ENCODE data around the gene MYADML2. TPM values are rescaled to one million over a fixed set of nuclear protein-coding genes. Genes with fewer than 3 reads are reported as not detected.
"Not testable (repeated sequence)": the region's sequence is repeated elsewhere in the genome, so short reads cannot be mapped to it uniquely, and the experiment has no call there.

The MYADML2 gene
- total RNA-seq, 2 donors from 2014 or later, result not detected

- no peaks in the 10 kb centered on the region for H3K27me3 ChIP-seq (ENCODE audit: control insufficient read depth, insufficient read depth, low read length, poor library complexity, severe bottlenecking)
- H3K9me3 ChIP-seq (ENCODE audit: control insufficient read depth, low read length), result no peaks in the 10 kb centered on the region
- no peak overlapping the region for H3K4me3 Mint-ChIP-seq
- H3K9me3 Mint-ChIP-seq, result no peaks in the 10 kb centered on the region
- WGBS, 2 experiments (ENCODE audit: insufficient coverage in 1 of 2, insufficient read length in 1 of 2), result 94 to 95% methylated on average over 23 to 26 of the region's 26 CpGs
- H3K9ac ChIP-seq (ENCODE audit: extremely low read depth, low read length, poor library complexity, severe bottlenecking), result no peak overlapping the region
- H3K4me3 ChIP-seq (ENCODE audit: low read length), result no peak overlapping the region
- TF ChIP-seq, protein P1, sequence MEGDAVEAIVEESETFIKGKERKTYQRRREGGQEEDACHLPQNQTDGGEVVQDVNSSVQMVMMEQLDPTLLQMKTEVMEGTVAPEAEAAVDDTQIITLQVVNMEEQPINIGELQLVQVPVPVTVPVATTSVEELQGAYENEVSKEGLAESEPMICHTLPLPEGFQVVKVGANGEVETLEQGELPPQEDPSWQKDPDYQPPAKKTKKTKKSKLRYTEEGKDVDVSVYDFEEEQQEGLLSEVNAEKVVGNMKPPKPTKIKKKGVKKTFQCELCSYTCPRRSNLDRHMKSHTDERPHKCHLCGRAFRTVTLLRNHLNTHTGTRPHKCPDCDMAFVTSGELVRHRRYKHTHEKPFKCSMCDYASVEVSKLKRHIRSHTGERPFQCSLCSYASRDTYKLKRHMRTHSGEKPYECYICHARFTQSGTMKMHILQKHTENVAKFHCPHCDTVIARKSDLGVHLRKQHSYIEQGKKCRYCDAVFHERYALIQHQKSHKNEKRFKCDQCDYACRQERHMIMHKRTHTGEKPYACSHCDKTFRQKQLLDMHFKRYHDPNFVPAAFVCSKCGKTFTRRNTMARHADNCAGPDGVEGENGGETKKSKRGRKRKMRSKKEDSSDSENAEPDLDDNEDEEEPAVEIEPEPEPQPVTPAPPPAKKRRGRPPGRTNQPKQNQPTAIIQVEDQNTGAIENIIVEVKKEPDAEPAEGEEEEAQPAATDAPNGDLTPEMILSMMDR (conservative IDR thresholded peaks at IDR 0.05), result no peak
- H3K27ac Mint-ChIP-seq, result no peak overlapping the region
- peaks cover 45% of the 10 kb centered on the region for H3K36me3 Mint-ChIP-seq (ENCODE audit: low read depth)
- H3K4me1 Mint-ChIP-seq, result no peaks in the 10 kb centered on the region
- H3K36me3 ChIP-seq (ENCODE audit: control insufficient read depth, insufficient read depth, low read length), result peaks cover 37% of the 10 kb centered on the region
- no peak overlapping the region for H3K27ac ChIP-seq (ENCODE audit: low read depth, low read length)
- no peaks in the 10 kb centered on the region for H3K4me1 ChIP-seq (ENCODE audit: control insufficient read depth, insufficient read depth, low read length)
- DNase-seq, result peak; percentile 38
- H3K27me3 Mint-ChIP-seq (ENCODE audit: insufficient read depth), result no peaks in the 10 kb centered on the region
Measured at GRCh38 chr17:81983639-81984373, 36.8 kb upstream of the MYADML2 start.

DNA sequence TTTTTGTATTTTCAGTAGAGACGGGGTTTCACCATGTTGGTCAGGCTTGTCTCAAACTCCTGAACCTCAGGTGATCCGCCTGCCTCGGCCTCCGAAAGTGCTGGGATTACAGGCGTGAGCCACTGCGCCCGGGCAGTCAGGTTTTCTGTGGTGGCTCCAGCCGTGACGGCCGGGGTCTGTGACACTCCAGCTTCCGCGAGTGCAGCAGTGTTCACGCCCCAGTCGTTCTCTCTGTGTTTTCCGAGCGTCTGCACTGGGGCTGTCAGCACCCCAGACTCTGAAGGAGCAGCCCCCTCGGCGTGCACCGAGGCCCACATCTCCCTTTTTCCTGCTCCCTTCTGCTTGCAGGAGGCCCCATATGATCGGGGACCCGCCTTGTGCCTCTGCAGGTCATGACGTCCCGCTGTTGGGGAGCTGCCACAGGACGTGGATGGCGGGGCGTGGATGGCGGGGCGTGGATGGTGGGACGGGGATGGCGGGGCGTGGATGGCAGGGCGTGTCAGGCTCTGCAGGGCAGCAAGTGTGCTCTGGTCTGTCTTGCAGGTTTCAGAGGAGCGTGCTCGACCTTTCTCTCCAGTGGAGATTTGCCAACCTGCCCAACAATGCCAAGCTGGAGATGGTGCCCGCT is 36.1 kb upstream of the MYADML2 start:
- Histone ChIP-seq H3K36me3 (ENCODE audit: control insufficient read depth, insufficient read depth, low read length) (peaks cover 34% of the 10 kb centered on the region), H3K27me3 (ENCODE audit: control insufficient read depth, insufficient read depth, low read length, poor library complexity, severe bottlenecking) (no peaks in the 10 kb centered on the region), H3K4me3 (ENCODE audit: low read length) (no peak overlapping the region), H3K4me1 (ENCODE audit: control insufficient read depth, insufficient read depth, low read length) (no peaks in the 10 kb centered on the region), H3K27ac (ENCODE audit: low read depth, low read length) (no peak overlapping the region), H3K9me3 (ENCODE audit: control insufficient read depth, low read length) (no peaks in the 10 kb centered on the region), H3K9ac (ENCODE audit: extremely low read depth, low read length, poor library complexity, severe bottlenecking) (no peak overlapping the region)
- no peaks in the 10 kb centered on the region for H3K27me3 Mint-ChIP-seq (ENCODE audit: insufficient read depth)
- no peaks in the 10 kb centered on the region for H3K9me3 Mint-ChIP-seq
- H3K4me1 Mint-ChIP-seq, result no peaks in the 10 kb centered on the region
- TF ChIP-seq, protein P1 (conservative IDR thresholded peaks at IDR 0.05), result no peak
- H3K27ac Mint-ChIP-seq, result no peak overlapping the region
- 95 to 99% methylated on average over 30 to 35 of the region's 35 CpGs for WGBS, 2 experiments (ENCODE audit: insufficient coverage in 1 of 2, insufficient read length in 1 of 2)
- peaks cover 47% of the 10 kb centered on the region for H3K36me3 Mint-ChIP-seq (ENCODE audit: low read depth)
- H3K4me3 Mint-ChIP-seq, result no peak overlapping the region
- peak; percentile 34 for DNase-seq

- H3K27me3 ChIP-seq (ENCODE audit: control insufficient read depth, insufficient read depth, low read length, poor library complexity, severe bottlenecking); H3K9ac ChIP-seq (ENCODE audit: extremely low read depth, low read length, poor library complexity, severe bottlenecking); H3K4me1 ChIP-seq (ENCODE audit: control insufficient read depth, insufficient read depth, low read length); H3K4me3 ChIP-seq (ENCODE audit: low read length); H3K27me3 Mint-ChIP-seq (ENCODE audit: insufficient read depth); H3K27ac Mint-ChIP-seq; H3K4me1 Mint-ChIP-seq; H3K9me3 ChIP-seq (ENCODE audit: control insufficient read depth, low read length); H3K27ac ChIP-seq (ENCODE audit: low read depth, low read length); H3K9me3 Mint-ChIP-seq; H3K4me3 Mint-ChIP-seq: not testable (repeated sequence)
- H3K36me3 Mint-ChIP-seq (ENCODE audit: low read depth), result peaks cover 37% of the 10 kb centered on the region
- H3K36me3 ChIP-seq (ENCODE audit: control insufficient read depth, insufficient read depth, low read length), result peaks cover 34% of the 10 kb centered on the region
- peak; percentile 28 for DNase-seq
- 94 to 95% methylated on average over 12 of the region's 12 CpGs for WGBS, 2 experiments (ENCODE audit: insufficient coverage in 1 of 2, insufficient read length in 1 of 2)
Measured at GRCh38 chr17:81981511-81981910, 34.5 kb upstream of the MYADML2 start.
